OCI-LY1 (cell line): ENCODE results near the gene SH2B2.

Source experiments
- H2AFZ ChIP-seq: fragments of 200-600 bp; sonication (generic), shearing (Covaris generic); 2 replicates; pipeline ENCODE4 v1.6.0; 2014; ENCODE audit warnings: antibody characterized with exemption, mild to moderate bottlenecking, low read length
- H3F3A ChIP-seq: fragments of 200-600 bp; sonication (generic), shearing (Covaris generic); 2 replicates; pipeline ENCODE4 v1.6.0; 2014; ENCODE audit warnings: mild to moderate bottlenecking, antibody characterized with exemption, low read length, moderate library complexity; ENCODE audit not compliant: insufficient read depth
- H3K27ac ChIP-seq: fragments of 200-600 bp; sonication (generic); 2 replicates; pipeline ENCODE4 v1.5.1; 2014; ENCODE audit warnings: low read length, mixed run types, mild to moderate bottlenecking, low read depth; ENCODE audit not compliant: poor library complexity, severe bottlenecking
- H3K27me3 ChIP-seq: fragments of 200-600 bp; sonication (generic); 2 replicates; pipeline ENCODE4 v1.6.0; 2014; ENCODE audit warnings: antibody characterized with exemption, mild to moderate bottlenecking, low read length, moderate library complexity; ENCODE audit not compliant: insufficient read depth
- H3K36me3 ChIP-seq: fragments of 200-600 bp; sonication (generic); 2 replicates; pipeline ENCODE4 v1.6.1; 2014; ENCODE audit warnings: mild to moderate bottlenecking, antibody characterized with exemption, low read length, moderate library complexity, mixed read lengths; ENCODE audit not compliant: insufficient read depth
- H3K4me1 ChIP-seq: fragments of 200-600 bp; sonication (generic); 2 replicates; pipeline ENCODE4 v1.5.1; 2014; ENCODE audit warnings: mild to moderate bottlenecking, low read length, moderate library complexity; ENCODE audit not compliant: insufficient read depth, severe bottlenecking
- H3K4me2 ChIP-seq: fragments of 200-600 bp; sonication (generic), shearing (Covaris generic); 2 replicates; pipeline ENCODE4 v1.6.1; 2014; ENCODE audit warnings: low read length
- H3K4me3 ChIP-seq: fragments of 200-600 bp; sonication (generic); 2 replicates; pipeline ENCODE4 v1.5.1; 2014; ENCODE audit warnings: low read length, low read depth, mild to moderate bottlenecking, mixed read lengths; ENCODE audit not compliant: poor library complexity, severe bottlenecking
- H3K79me2 ChIP-seq: fragments of 200-600 bp; shearing (Covaris generic); 2 replicates; pipeline ENCODE4 v1.6.1; 2016; ENCODE audit warnings: mixed run types, low read length, mixed read lengths; ENCODE audit not compliant: insufficient read depth
- H3K9ac ChIP-seq: fragments of 200-600 bp; sonication (generic), shearing (Covaris generic); 2 replicates; pipeline ENCODE4 v1.6.1; 2014; ENCODE audit warnings: mild to moderate bottlenecking, low read length, mixed read lengths
- H3K9me2 ChIP-seq: fragments of 200-600 bp; sonication (generic), shearing (Covaris generic); 2 replicates; pipeline ENCODE4 v1.6.1; 2014; ENCODE audit warnings: low read depth, mild to moderate bottlenecking, low read length, mixed read lengths
- H3K9me3 ChIP-seq: fragments of 200-600 bp; shearing (Covaris generic); 2 replicates; pipeline ENCODE4 v1.6.1; 2014; ENCODE audit warnings: low read length, mixed read lengths
- H4K20me1 ChIP-seq: fragments of 200-600 bp; sonication (generic), shearing (Covaris generic); 2 replicates; pipeline ENCODE4 v1.6.0; 2016; ENCODE audit warnings: mild to moderate bottlenecking, low read length; ENCODE audit not compliant: insufficient read depth
- EZH2 ChIP-seq: fragments of 200-600 bp; sonication (generic), shearing (Covaris generic); IDR thresholded peaks from 2 replicates; pipeline ENCODE4 v1.8.0; 2017; ENCODE audit warnings: borderline replicate concordance, mixed run types, mild to moderate bottlenecking, antibody characterized with exemption, low read length, moderate library complexity, mixed read lengths
- TF ChIP-seq, protein P1 (sequence below): fragments of 200-600 bp; sonication (generic), shearing (Covaris generic); IDR thresholded peaks from 2 replicates; pipeline ENCODE4 v1.5.1; 2017; ENCODE audit warnings: mild to moderate bottlenecking, antibody characterized with exemption, low read length, moderate library complexity, mixed read lengths

The SH2B2 gene

GRCh38 chr7:102305414-102306268, 19.0 kb downstream of the SH2B2 start:
- H3K4me3 ChIP-seq: peak overlapping the region; percentile 21
- no peak overlapping the region for H2AFZ ChIP-seq
- H3K79me2 ChIP-seq: no peaks in the 10 kb centered on the region
- peak overlapping the region; percentile 66 for H3K4me2 ChIP-seq
- H3K4me1 ChIP-seq: peaks cover 78% of the 10 kb centered on the region
- peak overlapping the region; percentile 63; the same call in 1 of the 2 replicates for H3K9ac ChIP-seq
- H4K20me1 ChIP-seq: no peaks in the 10 kb centered on the region
- no peak for TF ChIP-seq EZH2
- TF ChIP-seq, protein P1, sequence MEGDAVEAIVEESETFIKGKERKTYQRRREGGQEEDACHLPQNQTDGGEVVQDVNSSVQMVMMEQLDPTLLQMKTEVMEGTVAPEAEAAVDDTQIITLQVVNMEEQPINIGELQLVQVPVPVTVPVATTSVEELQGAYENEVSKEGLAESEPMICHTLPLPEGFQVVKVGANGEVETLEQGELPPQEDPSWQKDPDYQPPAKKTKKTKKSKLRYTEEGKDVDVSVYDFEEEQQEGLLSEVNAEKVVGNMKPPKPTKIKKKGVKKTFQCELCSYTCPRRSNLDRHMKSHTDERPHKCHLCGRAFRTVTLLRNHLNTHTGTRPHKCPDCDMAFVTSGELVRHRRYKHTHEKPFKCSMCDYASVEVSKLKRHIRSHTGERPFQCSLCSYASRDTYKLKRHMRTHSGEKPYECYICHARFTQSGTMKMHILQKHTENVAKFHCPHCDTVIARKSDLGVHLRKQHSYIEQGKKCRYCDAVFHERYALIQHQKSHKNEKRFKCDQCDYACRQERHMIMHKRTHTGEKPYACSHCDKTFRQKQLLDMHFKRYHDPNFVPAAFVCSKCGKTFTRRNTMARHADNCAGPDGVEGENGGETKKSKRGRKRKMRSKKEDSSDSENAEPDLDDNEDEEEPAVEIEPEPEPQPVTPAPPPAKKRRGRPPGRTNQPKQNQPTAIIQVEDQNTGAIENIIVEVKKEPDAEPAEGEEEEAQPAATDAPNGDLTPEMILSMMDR: no peak
- H3K27me3 ChIP-seq: no peaks in the 10 kb centered on the region
- H3K36me3 ChIP-seq: peaks cover 53% of the 10 kb centered on the region
- H3K9me3 ChIP-seq: no peaks in the 10 kb centered on the region
- H3K9me2 ChIP-seq: no peaks in the 10 kb centered on the region
- H3F3A ChIP-seq: peaks cover 10% of the 10 kb centered on the region; the same call in 1 of the 2 replicates
- peak overlapping the region; percentile 97 for H3K27ac ChIP-seq

- peaks cover 12% of the 10 kb centered on the region; the same call in 1 of the 2 replicates for H3F3A ChIP-seq
- peak overlapping the region; percentile 97 for H3K27ac ChIP-seq
- peak overlapping the region; percentile 66 for H3K9ac ChIP-seq
- peaks cover 49% of the 10 kb centered on the region for H3K36me3 ChIP-seq
- no peak for TF ChIP-seq EZH2
- TF ChIP-seq, protein P1: no peak
- H3K27me3 ChIP-seq: no peaks in the 10 kb centered on the region
- H3K4me1 ChIP-seq: peaks cover 79% of the 10 kb centered on the region
- H3K4me2 ChIP-seq: peak overlapping the region; percentile 66
- H2AFZ ChIP-seq: no peak overlapping the region
- peak overlapping the region; percentile 39 for H3K4me3 ChIP-seq
- no peaks in the 10 kb centered on the region for H3K9me2 ChIP-seq
- no peaks in the 10 kb centered on the region for H3K79me2 ChIP-seq
- H3K9me3 ChIP-seq: no peaks in the 10 kb centered on the region
- no peaks in the 10 kb centered on the region for H4K20me1 ChIP-seq
These were observed 20.4 kb downstream of the SH2B2 start for GRCh38 chr7:102306916-102307677.

GRCh38 chr7:102310414-102310815, 23.7 kb downstream of the SH2B2 start:
- Histone ChIP-seq H3K9ac (no peak overlapping the region), H2AFZ (no peak overlapping the region), H3K4me2 (no peak overlapping the region), H3K79me2 (no peaks in the 10 kb centered on the region), H3F3A (peaks cover 11% of the 10 kb centered on the region; the same call in 1 of the 2 replicates), H3K4me1 (peaks cover 63% of the 10 kb centered on the region), H3K9me2 (no peaks in the 10 kb centered on the region), H3K4me3 (no peak overlapping the region), H3K36me3 (peaks cover 58% of the 10 kb centered on the region), H3K9me3 (no peaks in the 10 kb centered on the region), H3K27ac (peak overlapping the region; percentile 86), H3K27me3 (no peaks in the 10 kb centered on the region), H4K20me1 (no peaks in the 10 kb centered on the region)
- TF ChIP-seq EZH2: no peak
- TF ChIP-seq, protein P1: no peak
